Large intestine (tissue), 3 donors: ENCODE data around the gene CFLAR. TPM values are rescaled to one million over a fixed set of nuclear protein-coding genes. Genes with fewer than 3 reads are reported as not detected.

ENCODE experiments used
- DNase-seq, 2 donors: peaks; one replicate each; pipeline versions ENCODE4 v3.0.0 to v3.0.0-alpha.2; 2013
- H3K27ac ChIP-seq: one replicate; pipeline ENCODE4 v1.5.1; 2013; ENCODE audit warnings: low read length
- H3K27me3 ChIP-seq: 2 replicates; pipeline ENCODE4 v1.6.1; 2013; ENCODE audit warnings: low read length; ENCODE audit not compliant: control insufficient read depth, insufficient read depth
- H3K36me3 ChIP-seq: 2 replicates; pipeline ENCODE4 v1.6.1; 2013; ENCODE audit warnings: low read length; ENCODE audit not compliant: control insufficient read depth, insufficient read depth
- H3K4me1 ChIP-seq: one replicate; pipeline ENCODE4 v1.6.1; 2013; ENCODE audit warnings: low read length; ENCODE audit not compliant: control insufficient read depth, insufficient read depth
- H3K4me3 ChIP-seq: one replicate; pipeline ENCODE4 v1.5.1; 2013; ENCODE audit warnings: low read length
- H3K9me3 ChIP-seq: one replicate; pipeline ENCODE4 v1.6.1; 2013; ENCODE audit warnings: mild to moderate bottlenecking, low read depth, low read length, moderate library complexity; ENCODE audit not compliant: control insufficient read depth
- WGBS: methylation state at CpG from one replicate; pipeline ENCODE4 v1.1.5; 2013; ENCODE audit warnings: low lambda C conversion rate; ENCODE audit not compliant: insufficient coverage; 5-methylcytosine and 5-hydroxymethylcytosine counted together
- polyA plus RNA-seq: library from polyadenylated mRNA; unstranded; fragments of 120-200 nt; gene quantifications from one replicate; pipeline ENCODE4 v1.2.1, GENCODE V29; 2013

Gene CFLAR
- polyA plus RNA-seq, 1 donor = 90.6 TPM

GRCh38 chr2:201215963-201216362 lies 100.0 kb downstream of the CFLAR start:
- no peaks in the 10 kb centered on the region for H3K9me3 ChIP-seq
- H3K27me3 ChIP-seq = no peaks in the 10 kb centered on the region
- 90% methylated on average over 1 of the region's 4 CpGs for WGBS
- no peak overlapping the region for H3K27ac ChIP-seq
- H3K36me3 ChIP-seq = peaks cover 27% of the 10 kb centered on the region
- DNase-seq = no peak
- no peak overlapping the region for H3K4me3 ChIP-seq
- H3K4me1 ChIP-seq = peaks cover 20% of the 10 kb centered on the region

- Histone ChIP-seq H3K4me1 (peaks cover 21% of the 10 kb centered on the region), H3K36me3 (peaks cover 25% of the 10 kb centered on the region), H3K27ac (no peak overlapping the region), H3K9me3 (no peaks in the 10 kb centered on the region), H3K4me3 (no peak overlapping the region), H3K27me3 (no peaks in the 10 kb centered on the region)
- WGBS = no CpG with 5 or more reads among the region's 1 CpG
- no peak for DNase-seq
Measured at GRCh38 chr2:201216918-201217317, 101.0 kb downstream of the CFLAR start.

GRCh38 chr2:201218780-201219179 lies 102.8 kb downstream of the CFLAR start:
- no CpG with 5 or more reads among the region's 6 CpGs for WGBS
- DNase-seq = peak in 1 of 2 donors; percentile 25
- Histone ChIP-seq H3K27ac (peak overlapping the region; percentile 76), H3K4me1 (peaks cover 21% of the 10 kb centered on the region), H3K27me3 (no peaks in the 10 kb centered on the region), H3K9me3 (no peaks in the 10 kb centered on the region), H3K4me3 (no peak overlapping the region), H3K36me3 (peaks cover 25% of the 10 kb centered on the region)

- 71% methylated on average over 1 of the region's 5 CpGs for WGBS
- H3K36me3 ChIP-seq = peaks cover 25% of the 10 kb centered on the region
- DNase-seq = peak; percentile 66 to 77
- no peaks in the 10 kb centered on the region for H3K27me3 ChIP-seq
- H3K4me1 ChIP-seq = peaks cover 21% of the 10 kb centered on the region
- no peak overlapping the region for H3K4me3 ChIP-seq
- peak overlapping the region; percentile 76 for H3K27ac ChIP-seq
- no peaks in the 10 kb centered on the region for H3K9me3 ChIP-seq
Measured at GRCh38 chr2:201219328-201220096, 103.5 kb downstream of the CFLAR start.

- H3K4me3 ChIP-seq = no peak overlapping the region
- H3K9me3 ChIP-seq = no peaks in the 10 kb centered on the region
- WGBS = no CpG with 5 or more reads among the region's 4 CpGs
- H3K27me3 ChIP-seq = no peaks in the 10 kb centered on the region
- peaks cover 25% of the 10 kb centered on the region for H3K36me3 ChIP-seq
- DNase-seq = peak in 1 of 2 donors; percentile 66
- peak overlapping the region; percentile 76 for H3K27ac ChIP-seq
- peaks cover 21% of the 10 kb centered on the region for H3K4me1 ChIP-seq
Measured at GRCh38 chr2:201220102-201220570, 104.2 kb downstream of the CFLAR start.

GRCh38 chr2:201223089-201224073 lies 107.4 kb downstream of the CFLAR start:
- Histone ChIP-seq H3K9me3 (no peaks in the 10 kb centered on the region), H3K36me3 (peaks cover 8% of the 10 kb centered on the region), H3K27ac (no peak overlapping the region), H3K4me1 (peaks cover 26% of the 10 kb centered on the region), H3K27me3 (no peaks in the 10 kb centered on the region), H3K4me3 (no peak overlapping the region)
- WGBS = no CpG with 5 or more reads among the region's 8 CpGs
- DNase-seq = no peak

Other genes starting within 250 kb of the CFLAR start
- 69.3 TPM for gene PPIL3, start 227.1 kb upstream of the CFLAR start, polyA plus RNA-seq
- 23.3 TPM for gene NIF3L1, start 226.8 kb upstream of the CFLAR start, polyA plus RNA-seq
- gene ORC2, start 152.5 kb upstream of the CFLAR start, polyA plus RNA-seq = 23.9 TPM
- 12.4 TPM for gene HYCC2, start 44.5 kb upstream of the CFLAR start, polyA plus RNA-seq
- gene NDUFB3, start 44.2 kb upstream of the CFLAR start, polyA plus RNA-seq = 91.4 TPM
- gene CASP10, start 67.0 kb downstream of the CFLAR start, polyA plus RNA-seq = 19.9 TPM
- 40.2 TPM for gene CASP8, start 144.4 kb downstream of the CFLAR start, polyA plus RNA-seq
- gene FLACC1, start 241.2 kb downstream of the CFLAR start, polyA plus RNA-seq = 0.76 TPM